Erythroblast (primary cell): ENCODE measurements around the gene KIFC3.
"Not testable (repeated sequence)": the region's sequence is repeated elsewhere in the genome, so short reads cannot be mapped to it uniquely, and the experiment has no call there.

Experiments
- GATA1 ChIP-seq: IDR thresholded peaks from 2 replicates; pipeline ENCODE4 v1.6.1; 2011; ENCODE audit warnings: low read depth, mild to moderate bottlenecking, control low read depth, low read length, moderate library complexity
- POLR2A ChIP-seq: IDR thresholded peaks from 2 replicates; pipeline ENCODE4 v1.6.1; 2011; ENCODE audit warnings: mild to moderate bottlenecking, low read length

GRCh38 chr16:57782607-57783055, 19.7 kb downstream of the KIFC3 start:
- TF ChIP-seq POLR2A, GATA1: not testable (repeated sequence)
